GM12891 (cell line): ENCODE results near the gene CYP24A1.

Experiments used
- PAX5 ChIP-seq: IDR thresholded peaks from 2 replicates; pipeline ENCODE4 v1.6.1; 2011; ENCODE audit warnings: low read length, moderate library complexity, mild to moderate bottlenecking; ENCODE audit not compliant: insufficient read depth, severe bottlenecking
- POLR2A ChIP-seq: IDR thresholded peaks from 2 replicates; pipeline ENCODE4 v1.6.1; 2011; ENCODE audit warnings: low read depth, low read length, control low read depth
- POLR2AphosphoS5 ChIP-seq: IDR thresholded peaks from 2 replicates; pipeline ENCODE4 v1.6.1; 2011; ENCODE audit warnings: low read depth, low read length, control low read depth
- POU2F2 ChIP-seq: IDR thresholded peaks from 2 replicates; pipeline ENCODE4 v1.6.1; 2011; ENCODE audit warnings: low read depth, mild to moderate bottlenecking, control low read depth, low read length, moderate library complexity
- SPI1 ChIP-seq: IDR thresholded peaks from 2 replicates; pipeline ENCODE4 v1.6.1; 2011; ENCODE audit warnings: low read depth, low read length, control low read depth
- TAF1 ChIP-seq: IDR thresholded peaks from 2 replicates; pipeline ENCODE4 v1.6.1; 2011; ENCODE audit warnings: low read depth, low read length, control low read depth

- TF ChIP-seq TAF1 (no peak), POLR2AphosphoS5 (no peak), SPI1 (no peak), POLR2A (no peak), PAX5 (no peak), POU2F2 (no peak)
Measured at GRCh38 chr20:54201268-54201846, 27.6 kb upstream of the CYP24A1 start.
